ENCODE data around the gene PPP2R1B.
"Not testable (repeated sequence)": the region's sequence is repeated elsewhere in the genome, so short reads cannot be mapped to it uniquely, and the experiment has no call there.

The PPP2R1B gene

GRCh38 chr11:111726301-111726713 lies 39.9 kb downstream of the PPP2R1B start:
- no peak for DNase-seq (ENCODE audit: low read depth in 2 of 2)

GRCh38 chr11:111725621-111726020 lies 40.6 kb downstream of the PPP2R1B start:
- no peak for DNase-seq (ENCODE audit: low read depth in 2 of 2)

GRCh38 chr11:111724615-111725129 lies 41.5 kb downstream of the PPP2R1B start:
- DNase-seq (ENCODE audit: low read depth in 2 of 2): no peak

GRCh38 chr11:111723595-111723994 lies 42.6 kb downstream of the PPP2R1B start:
- DNase-seq (ENCODE audit: low read depth in 2 of 2): no peak

- no peak for DNase-seq (ENCODE audit: low read depth in 2 of 2)
Observed at GRCh38 chr11:111722501-111722900, 43.7 kb downstream of the PPP2R1B start.

GRCh38 chr11:111720801-111721494 lies 45.2 kb downstream of the PPP2R1B start:
- DNase-seq (ENCODE audit: low read depth in 2 of 2): no peak

- no peak for DNase-seq (ENCODE audit: low read depth in 2 of 2)
Observed at GRCh38 chr11:111719379-111719778, 46.8 kb downstream of the PPP2R1B start.

GRCh38 chr11:111718859-111719258 lies 47.3 kb downstream of the PPP2R1B start:
- DNase-seq (ENCODE audit: low read depth in 2 of 2): no peak

GRCh38 chr11:111718436-111718835 lies 47.8 kb downstream of the PPP2R1B start:
- DNase-seq (ENCODE audit: low read depth in 2 of 2): no peak

- not testable (repeated sequence) for DNase-seq (ENCODE audit: low read depth in 2 of 2)
Observed at GRCh38 chr11:111717660-111718059, 48.5 kb downstream of the PPP2R1B start.

GRCh38 chr11:111715142-111715816 lies 50.9 kb downstream of the PPP2R1B start:
- DNase-seq (ENCODE audit: low read depth in 2 of 2): no peak

GRCh38 chr11:111714522-111714921 lies 51.7 kb downstream of the PPP2R1B start:
- DNase-seq (ENCODE audit: low read depth in 2 of 2): no peak

GRCh38 chr11:111707691-111708067 lies 58.5 kb downstream of the PPP2R1B start:
- DNase-seq (ENCODE audit: low read depth in 2 of 2): no peak

GRCh38 chr11:111707039-111707690 lies 59.0 kb downstream of the PPP2R1B start:
- no peak for DNase-seq (ENCODE audit: low read depth in 2 of 2)

- DNase-seq (ENCODE audit: low read depth in 2 of 2): no peak
Observed at GRCh38 chr11:111703576-111703975, 62.6 kb downstream of the PPP2R1B start.

- DNase-seq (ENCODE audit: low read depth in 2 of 2): no peak
Observed at GRCh38 chr11:111702623-111703022, 63.6 kb downstream of the PPP2R1B start.

- DNase-seq (ENCODE audit: low read depth in 2 of 2): no peak
Observed at GRCh38 chr11:111700162-111700561, 66.0 kb downstream of the PPP2R1B start.

GRCh38 chr11:111699579-111700156 lies 66.5 kb downstream of the PPP2R1B start:
- no peak for DNase-seq (ENCODE audit: low read depth in 2 of 2)

GRCh38 chr11:111698852-111699559 lies 67.2 kb downstream of the PPP2R1B start:
- DNase-seq (ENCODE audit: low read depth in 2 of 2): no peak

GRCh38 chr11:111697933-111698371 lies 68.2 kb downstream of the PPP2R1B start:
- no peak for DNase-seq (ENCODE audit: low read depth in 2 of 2)

- DNase-seq (ENCODE audit: low read depth in 2 of 2): no peak
Observed at GRCh38 chr11:111696556-111696955, 69.6 kb downstream of the PPP2R1B start.

GRCh38 chr11:111694851-111695250 lies 71.3 kb downstream of the PPP2R1B start:
- no peak for DNase-seq (ENCODE audit: low read depth in 2 of 2)
